ENCODE measurements around the gene NPAS2.

Gene NPAS2

DNA sequence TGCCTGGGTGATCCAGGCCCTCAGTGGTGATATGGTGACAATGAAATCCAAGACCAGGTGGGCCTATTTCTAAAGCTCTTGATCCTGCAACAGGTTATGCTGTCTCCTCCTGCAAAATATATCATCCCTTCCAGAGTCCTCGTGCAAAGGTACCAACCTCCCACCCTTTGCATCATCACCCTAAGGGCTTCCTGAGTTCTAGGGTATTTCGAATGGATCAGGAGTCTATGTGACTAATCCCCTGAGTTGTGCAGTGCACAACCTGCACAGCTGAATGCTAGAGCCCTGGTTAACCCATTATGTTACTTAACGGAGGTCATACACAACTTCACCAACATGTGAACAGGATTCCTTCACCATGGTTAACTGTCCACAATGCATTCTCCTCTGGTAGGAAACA lies 13.4 kb upstream of the NPAS2 start:
- no peak for TF ChIP-seq CTCF (IDR thresholded peaks at IDR 0.05)
- Histone ChIP-seq H3K36me3 (no peaks in the 10 kb centered on the region), H3K9me3 (no peaks in the 10 kb centered on the region), H3K4me1 (no peaks in the 10 kb centered on the region), H3K27ac (no peak overlapping the region), H3K4me3 (no peak overlapping the region), H3K27me3 (no peaks in the 10 kb centered on the region)
- DNase-seq: no peak
- intact Hi-C loops (cut with DNase I; ENCODE audit: low total_unique reads): no loop called here

DNA sequence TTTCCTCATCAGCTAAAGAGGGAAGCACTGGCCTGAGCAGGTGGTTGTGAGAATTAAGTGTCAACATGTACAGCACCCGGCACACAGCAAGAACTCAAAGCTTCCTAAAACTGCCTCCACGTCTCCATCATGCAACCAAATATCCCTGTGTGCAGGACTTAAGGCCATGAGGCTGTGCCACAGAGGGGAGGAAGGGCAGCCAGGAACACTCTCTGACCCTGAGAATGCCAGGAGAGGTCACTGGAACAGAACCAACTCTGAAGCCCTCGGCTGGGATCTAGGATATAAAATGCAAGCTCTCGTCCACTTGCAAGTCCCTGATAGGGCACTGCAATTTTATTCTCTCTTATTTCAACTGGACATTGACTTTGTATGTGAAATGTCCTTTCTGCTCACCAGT lies 12.2 kb upstream of the NPAS2 start:
- H3K4me1 ChIP-seq: no peaks in the 10 kb centered on the region
- no peak for TF ChIP-seq CTCF (IDR thresholded peaks at IDR 0.05)
- H3K27ac ChIP-seq: no peak overlapping the region
- intact Hi-C loops (cut with DNase I; ENCODE audit: low total_unique reads): no loop called here
- H3K9me3 ChIP-seq: no peaks in the 10 kb centered on the region
- no peaks in the 10 kb centered on the region for H3K36me3 ChIP-seq
- no peak overlapping the region for H3K4me3 ChIP-seq
- H3K27me3 ChIP-seq: no peaks in the 10 kb centered on the region
- DNase-seq: no peak

- H3K27ac ChIP-seq: no peak overlapping the region
- no peaks in the 10 kb centered on the region for H3K36me3 ChIP-seq
- H3K27me3 ChIP-seq: no peaks in the 10 kb centered on the region
- no peak overlapping the region for H3K4me3 ChIP-seq
- intact Hi-C loops (cut with DNase I; ENCODE audit: low total_unique reads): no loop called here
- H3K4me1 ChIP-seq: peaks cover 0 to 6% (median under 1%) of the 10 kb centered on the region in 4 donors
- no peak for DNase-seq
- TF ChIP-seq CTCF (IDR thresholded peaks at IDR 0.05): no peak
- H3K9me3 ChIP-seq: no peaks in the 10 kb centered on the region
These were observed 11.4 kb upstream of the NPAS2 start for GRCh38 chr2:100808582-100808981.

DNA sequence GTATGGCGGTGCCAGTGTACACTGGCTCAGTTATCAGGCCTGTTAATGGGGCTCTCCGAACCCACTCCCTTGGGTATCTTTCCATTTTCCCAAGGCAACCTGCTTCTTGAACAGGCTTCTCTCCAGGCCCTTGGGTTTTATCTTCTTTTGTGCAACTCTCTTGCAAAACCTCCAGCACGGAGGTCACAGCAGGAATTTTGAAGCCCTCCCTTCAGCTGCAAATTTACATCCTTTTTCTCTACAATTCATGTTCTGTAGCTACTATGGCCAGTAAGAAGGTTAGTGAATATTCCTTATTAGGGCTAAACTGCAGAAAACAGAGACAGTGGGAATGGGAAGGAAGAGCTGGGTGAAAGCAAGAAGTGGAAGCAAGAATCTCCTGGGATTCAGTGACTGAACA lies 10.4 kb upstream of the NPAS2 start:
- intact Hi-C loops (cut with DNase I; ENCODE audit: low total_unique reads): no loop called here
- DNase-seq: no peak
- Histone ChIP-seq H3K36me3 (no peaks in the 10 kb centered on the region), H3K9me3 (no peaks in the 10 kb centered on the region), H3K27me3 (no peaks in the 10 kb centered on the region), H3K27ac (no peak overlapping the region), H3K4me1 (peaks cover 0 to 15% (median 3%) of the 10 kb centered on the region in 4 donors), H3K4me3 (no peak overlapping the region)
- TF ChIP-seq CTCF (IDR thresholded peaks at IDR 0.05): no peak

GRCh38 chr2:100810603-100811145 lies 9.3 kb upstream of the NPAS2 start:
- no peaks in the 10 kb centered on the region for H3K27me3 ChIP-seq
- no peaks in the 10 kb centered on the region for H3K36me3 ChIP-seq
- intact Hi-C loops (cut with DNase I; ENCODE audit: low total_unique reads): no loop called here
- no peak overlapping the region for H3K4me3 ChIP-seq
- H3K4me1 ChIP-seq: peaks cover 0 to 16% (median 3%) of the 10 kb centered on the region in 4 donors
- H3K27ac ChIP-seq: no peak overlapping the region
- no peak for TF ChIP-seq CTCF (IDR thresholded peaks at IDR 0.05)
- no peaks in the 10 kb centered on the region for H3K9me3 ChIP-seq
- no peak for DNase-seq

GRCh38 chr2:100812116-100812515 lies 7.8 kb upstream of the NPAS2 start:
- Histone ChIP-seq H3K36me3 (no peaks in the 10 kb centered on the region), H3K9me3 (no peaks in the 10 kb centered on the region), H3K27me3 (no peaks in the 10 kb centered on the region), H3K4me1 (peaks cover 0 to 16% (median 3%) of the 10 kb centered on the region in 4 donors), H3K4me3 (no peak overlapping the region), H3K27ac (no peak overlapping the region)
- intact Hi-C loops (cut with DNase I; ENCODE audit: low total_unique reads): no loop called here
- no peak for TF ChIP-seq CTCF (IDR thresholded peaks at IDR 0.05)
- DNase-seq: no peak

All from tibial artery (tissue), 4 donors.